ENCODE measurements around the gene SP140.

GRCh38 chr2:230221493-230221892, 4.0 kb upstream of the SP140 start:
- TF ChIP-seq, protein P1, sequence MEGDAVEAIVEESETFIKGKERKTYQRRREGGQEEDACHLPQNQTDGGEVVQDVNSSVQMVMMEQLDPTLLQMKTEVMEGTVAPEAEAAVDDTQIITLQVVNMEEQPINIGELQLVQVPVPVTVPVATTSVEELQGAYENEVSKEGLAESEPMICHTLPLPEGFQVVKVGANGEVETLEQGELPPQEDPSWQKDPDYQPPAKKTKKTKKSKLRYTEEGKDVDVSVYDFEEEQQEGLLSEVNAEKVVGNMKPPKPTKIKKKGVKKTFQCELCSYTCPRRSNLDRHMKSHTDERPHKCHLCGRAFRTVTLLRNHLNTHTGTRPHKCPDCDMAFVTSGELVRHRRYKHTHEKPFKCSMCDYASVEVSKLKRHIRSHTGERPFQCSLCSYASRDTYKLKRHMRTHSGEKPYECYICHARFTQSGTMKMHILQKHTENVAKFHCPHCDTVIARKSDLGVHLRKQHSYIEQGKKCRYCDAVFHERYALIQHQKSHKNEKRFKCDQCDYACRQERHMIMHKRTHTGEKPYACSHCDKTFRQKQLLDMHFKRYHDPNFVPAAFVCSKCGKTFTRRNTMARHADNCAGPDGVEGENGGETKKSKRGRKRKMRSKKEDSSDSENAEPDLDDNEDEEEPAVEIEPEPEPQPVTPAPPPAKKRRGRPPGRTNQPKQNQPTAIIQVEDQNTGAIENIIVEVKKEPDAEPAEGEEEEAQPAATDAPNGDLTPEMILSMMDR (IDR thresholded peaks at IDR 0.05) = no peak
- TF ChIP-seq POLR2A (IDR thresholded peaks at IDR 0.05) = no peak
